ENCODE measurements around the gene PTPA. TPM values are rescaled to one million over a fixed set of nuclear protein-coding genes. Genes with fewer than 3 reads are reported as not detected.

The PTPA gene
- total RNA-seq, 2 experiments from 2014 or later = 111 to 113 TPM

GRCh38 chr9:129163753-129164152 lies 52.5 kb downstream of the PTPA start:
- ChIA-PET CTCF (no interaction called here), POLR2A (no interaction called here)

- CTCF ChIA-PET = interaction anchor here (0.5 to 1.1 kb wide), 2 partner anchors 10 to 20 kb away, joined by 4 to 5 read pairs; no protein-coding TSS in a partner anchor
- POLR2A ChIA-PET = interaction anchor here (0.7 kb wide), 1 partner anchor 8 kb away, joined by 3 read pairs; no protein-coding TSS in a partner anchor
Measured at GRCh38 chr9:129164246-129164930, 53.2 kb downstream of the PTPA start.

GRCh38 chr9:129165198-129165597 lies 54.0 kb downstream of the PTPA start:
- ChIA-PET CTCF (interaction anchor here (0.5 to 1.1 kb wide), 2 partner anchors 9 to 20 kb away, joined by 4 to 5 read pairs; no protein-coding TSS in a partner anchor), POLR2A (no interaction called here)

GRCh38 chr9:129166623-129167557 lies 55.7 kb downstream of the PTPA start:
- ChIA-PET CTCF (interaction anchor here (0.8 to 3.1 kb wide), 6 partner anchors 9 to 74 kb away, joined by 3 to 10 read pairs (median 4); no protein-coding TSS in a partner anchor), POLR2A (interaction anchor here (0.6 kb wide), 1 partner anchor 11 kb away, joined by 3 read pairs; the partner anchor contains the start of gene IER5L)

GRCh38 chr9:129170229-129170628 lies 59.0 kb downstream of the PTPA start:
- ChIA-PET POLR2A (interaction anchor here (0.5 to 0.7 kb wide), 2 partner anchors 22 to 253 kb away, joined by 3 to 5 read pairs; no protein-coding TSS in a partner anchor), CTCF (interaction anchor here (0.8 to 1.6 kb wide), 2 partner anchors 441 to 442 kb away, joined by 3 to 4 read pairs; no protein-coding TSS in a partner anchor)

GRCh38 chr9:129171993-129172751 lies 61.0 kb downstream of the PTPA start:
- ChIA-PET CTCF (interaction anchor here (0.6 to 6.2 kb wide), 7 partner anchors 19 to 205 kb away, joined by 3 to 58 read pairs (median 3); no protein-coding TSS in a partner anchor), POLR2A (interaction anchor here (0.5 to 0.9 kb wide), 2 partner anchors 8 to 28 kb away, joined by 3 read pairs; no protein-coding TSS in a partner anchor)

- CTCF ChIA-PET = interaction anchor here (0.6 to 6.2 kb wide), 9 partner anchors 18 to 439 kb away, joined by 3 to 58 read pairs (median 5); no protein-coding TSS in a partner anchor
- POLR2A ChIA-PET = interaction anchor here (0.5 to 1.4 kb wide), 3 partner anchors 8 to 311 kb away, joined by 3 read pairs; no protein-coding TSS in a partner anchor
Measured at GRCh38 chr9:129172816-129173215, 61.6 kb downstream of the PTPA start.

GRCh38 chr9:129173296-129174101 lies 62.3 kb downstream of the PTPA start:
- POLR2A ChIA-PET = interaction anchor here (1.4 kb wide), 1 partner anchor 310 kb away, joined by 3 read pairs; no protein-coding TSS in a partner anchor
- CTCF ChIA-PET = interaction anchor here (0.6 to 6.2 kb wide), 32 partner anchors 11 to 621 kb away, joined by 3 to 58 read pairs (median 4); partner anchors contain the start of genes NTMT1 and SPTAN1

GRCh38 chr9:129174102-129174723 lies 63.0 kb downstream of the PTPA start:
- CTCF ChIA-PET = interaction anchor here (0.6 to 6.2 kb wide), 36 partner anchors 9 to 622 kb away, joined by 3 to 58 read pairs (median 4); partner anchors contain the start of genes NTMT1 and SPTAN1
- POLR2A ChIA-PET = interaction anchor here (0.6 to 2.4 kb wide), 3 partner anchors 34 to 309 kb away, joined by 3 to 9 read pairs (median 3); partner anchors contain the start of gene DOLPP1

GRCh38 chr9:129174724-129175514 lies 63.7 kb downstream of the PTPA start:
- CTCF ChIA-PET = interaction anchor here (0.7 to 6.2 kb wide), 31 partner anchors 7 to 469 kb away, joined by 3 to 58 read pairs (median 4); partner anchors contain the start of gene NTMT1
- POLR2A ChIA-PET = interaction anchor here (0.6 to 2.4 kb wide), 2 partner anchors 35 to 94 kb away, joined by 3 to 9 read pairs; partner anchors contain the start of gene DOLPP1

- CTCF ChIA-PET = interaction anchor here (0.8 to 6.2 kb wide), 9 partner anchors 8 to 469 kb away, joined by 3 to 58 read pairs (median 4); partner anchors contain the start of gene NTMT1
Measured at GRCh38 chr9:129175515-129175824, 64.3 kb downstream of the PTPA start.

GRCh38 chr9:129175825-129176633 lies 64.8 kb downstream of the PTPA start:
- CTCF ChIA-PET = interaction anchor here (0.9 to 6.2 kb wide), 8 partner anchors 9 to 468 kb away, joined by 3 to 58 read pairs (median 4); no protein-coding TSS in a partner anchor
- POLR2A ChIA-PET = interaction anchor here (0.6 to 2.4 kb wide), 2 partner anchors 36 to 419 kb away, joined by 3 to 9 read pairs; no protein-coding TSS in a partner anchor

More at GRCh38 chr9:129175515-129175824, 64.3 kb downstream of the PTPA start:
- POLR2A ChIA-PET = interaction anchor here (2.4 kb wide), 1 partner anchor 36 kb away, joined by 9 read pairs; no protein-coding TSS in a partner anchor

- POLR2A ChIA-PET = interaction anchor here (0.6 kb wide), 1 partner anchor 418 kb away, joined by 3 read pairs; no protein-coding TSS in a partner anchor
- CTCF ChIA-PET = interaction anchor here (0.9 to 6.2 kb wide), 6 partner anchors 9 to 448 kb away, joined by 3 to 58 read pairs (median 4); no protein-coding TSS in a partner anchor
Measured at GRCh38 chr9:129176701-129177442, 65.7 kb downstream of the PTPA start.

- ChIA-PET CTCF (interaction anchor here (0.9 to 2.0 kb wide), 5 partner anchors 35 to 319 kb away, joined by 3 to 6 read pairs (median 4); no protein-coding TSS in a partner anchor), POLR2A (interaction anchor here (1.3 kb wide), 2 partner anchors 60 to 448 kb away, joined by 3 to 8 read pairs; partner anchors contain the start of gene NTMT1)
Measured at GRCh38 chr9:129177443-129177790, 66.2 kb downstream of the PTPA start.
